Uterus (tissue), 2 donors: ENCODE data around the gene G2E3.

ENCODE experiments used
- CTCF ChIP-seq, 4 experiments: fragments of 200-600 bp in 2 of 4; fragments of 450-650 bp in 2 of 4; sonication (generic) in 2 of 4; IDR thresholded peaks; one replicate each; pipeline ENCODE4 v1.5.1; 2016 to 2019; ENCODE audit warnings: antibody characterized with exemption in 4 of 4, mild to moderate bottlenecking in 2 of 4, moderate library complexity in 1 of 4
- POLR2A ChIP-seq, 2 donors: fragments of 450-650 bp; IDR thresholded peaks; one replicate each; pipeline ENCODE4 v1.6.1; 2016; ENCODE audit warnings: antibody characterized with exemption in 2 of 2, mild to moderate bottlenecking in 1 of 2, moderate library complexity in 1 of 2

GRCh38 chr14:30621940-30622830, 63.2 kb downstream of the G2E3 start, which contains the start of gene SCFD1:
- TF ChIP-seq CTCF (IDR thresholded peaks at IDR 0.05) (no peak), POLR2A (IDR thresholded peaks at IDR 0.05) (peak; percentile 83 to 97)
